K562 (cell line): Measurements from ENCODE around the gene TCF4. TPM values are rescaled to one million over a fixed set of nuclear protein-coding genes. Genes with fewer than 3 reads are reported as not detected.

Source experiments
- ATAC-seq: fragments of 200-7000 bp; cut with Tn5 transposase; 3 replicates; pipeline ENCODE4 v1.9.1; 2020; ENCODE audit warnings: moderate library complexity
- BruUV-seq: library from RNA; stranded (reverse); fragments of 400-500 nt; replicated peaks from 2 replicates; lab custom pipeline; 2021; lab: Mats Ljungman, UMichigan
- CTCF ChIA-PET: fragments of 300-600 bp; formaldehyde crosslinking; extraction: SDS; loops from one replicate; lab custom pipeline; 2021; ENCODE audit warnings: low intra/inter-chr PET ratio; lab: Yijun Ruan, JAX
- POLR2A ChIA-PET: fragments of 300-600, 350-650 bp; sonication (Branson Sonifier 250); formaldehyde crosslinking; extraction: SDS; loops from one replicate; lab custom pipeline; 2021; ENCODE audit warnings: antibody characterized with exemption, inconsistent platforms; lab: Yijun Ruan, JAX
- DNase-seq, 4 experiments: peaks; one replicate each; pipeline versions ENCODE4 v3.0.0 to v3.0.0-alpha.2; 2011 to 2018; ENCODE audit warnings: low spot score in 3 of 4, mixed read lengths in 3 of 4; ENCODE audit errors: extremely low read depth in 1 of 4
- FAIRE-seq: peaks from 2 replicates; lab custom pipeline; 2011; peaks lifted over from hg19 to GRCh38; lab: Jason Lieb, UNC
- H2AFZ ChIP-seq: 2 replicates; pipeline ENCODE4 v1.6.0; 2011; ENCODE audit warnings: low read depth, low read length, control low read depth, inconsistent platforms
- H3K27ac ChIP-seq: fragments of 200-600 bp; 3 replicates; pipeline ENCODE4 v1.8.0; 2011; ENCODE audit warnings: low read depth, mild to moderate bottlenecking, control low read depth, inconsistent platforms, low read length, moderate library complexity, mixed read lengths; ENCODE audit errors: extremely low read depth
- H3K27me3 ChIP-seq, 2 experiments: fragments of 300-600 bp in 1 of 2; 2 replicates in 1 of 2; 3 replicates in 1 of 2; pipeline versions ENCODE4 v1.6.0 to v1.8.0; 2011; ENCODE audit warnings: inconsistent platforms in 2 of 2, low read length in 2 of 2, mild to moderate bottlenecking in 1 of 2, mixed read lengths in 1 of 2, moderate library complexity in 1 of 2; ENCODE audit not compliant: control insufficient read depth in 2 of 2, insufficient read depth in 2 of 2
- H3K36me3 ChIP-seq: fragments of 300-600 bp; 3 replicates; pipeline ENCODE4 v1.8.0; 2011; ENCODE audit warnings: mild to moderate bottlenecking, low read length, inconsistent platforms; ENCODE audit not compliant: control insufficient read depth, insufficient read depth
- H3K4me1 ChIP-seq, 2 experiments: fragments of 200-600 bp in 1 of 2; replicated peaks in 1 of 2; 2 replicates in 1 of 2; 3 replicates in 1 of 2; pipeline versions ENCODE4 v1.5.1 to v1.8.0; 2011; ENCODE audit warnings: inconsistent platforms in 2 of 2, low read length in 2 of 2, mild to moderate bottlenecking in 1 of 2, mixed read lengths in 1 of 2, moderate library complexity in 1 of 2; ENCODE audit not compliant: control insufficient read depth in 2 of 2, insufficient read depth in 2 of 2
- H3K4me2 ChIP-seq: 2 replicates; pipeline ENCODE4 v1.6.1; 2011; ENCODE audit warnings: low read length, control low read depth, inconsistent platforms, mixed read lengths; ENCODE audit not compliant: insufficient read depth
- H3K4me3 ChIP-seq: fragments of 200-600 bp; sonication (generic), shearing (Covaris generic); 2 replicates; pipeline ENCODE4 v1.5.1; 2016; ENCODE audit warnings: control low read depth, inconsistent platforms
- H3K79me2 ChIP-seq: fragments of 200-600 bp; 3 replicates; pipeline ENCODE4 v1.8.0; 2011; ENCODE audit warnings: low read length, inconsistent platforms; ENCODE audit not compliant: control insufficient read depth, insufficient read depth
- H3K9ac ChIP-seq, 2 experiments: 2 replicates each; pipeline versions ENCODE4 v1.6.0 to v1.6.1; 2011; ENCODE audit warnings: low read depth in 2 of 2, low read length in 2 of 2, control low read depth in 1 of 2, inconsistent platforms in 1 of 2, mild to moderate bottlenecking in 1 of 2, mixed read lengths in 1 of 2; ENCODE audit not compliant: insufficient read depth in 1 of 2
- H3K9me1 ChIP-seq: one replicate; pipeline ENCODE4 v1.6.0; 2011; ENCODE audit warnings: inconsistent platforms, mild to moderate bottlenecking, low read length, moderate library complexity; ENCODE audit not compliant: control insufficient read depth, insufficient read depth
- H3K9me3 ChIP-seq: replicated peaks from 2 replicates; pipeline ENCODE4 v1.5.1; 2011; ENCODE audit warnings: low read depth, low read length, inconsistent platforms; ENCODE audit not compliant: control insufficient read depth, insufficient read depth
- H4K20me1 ChIP-seq: replicated peaks from 2 replicates; pipeline ENCODE4 v1.6.1; 2011; ENCODE audit warnings: low read length, inconsistent platforms, mixed read lengths; ENCODE audit not compliant: control insufficient read depth, insufficient read depth
- BRCA1 ChIP-seq, 2 experiments: fragments of 450-650 bp in 1 of 2; sonication (generic) in 1 of 2; formaldehyde crosslinking in 1 of 2; IDR thresholded peaks; 2 replicates each; pipeline versions ENCODE4 v1.5.0 to v1.6.1; 2017 to 2020; ENCODE audit warnings: mild to moderate bottlenecking in 1 of 2, missing genetic modification reagents in 1 of 2
- CBX8 ChIP-seq: fragments of 200-600 bp; sonication (generic); IDR thresholded peaks from 2 replicates; pipeline ENCODE4 v1.6.1; 2012; ENCODE audit warnings: borderline replicate concordance, mixed run types, low read depth, mild to moderate bottlenecking, moderate library complexity, mixed read lengths, low read length, control low read depth, inconsistent platforms; ENCODE audit not compliant: poor library complexity, severe bottlenecking; ENCODE audit errors: extremely low read depth
- DEAF1 ChIP-seq: fragments of 450-650 bp; formaldehyde crosslinking; IDR thresholded peaks from 2 replicates; pipeline ENCODE4 v1.4.0; 2020; ENCODE audit warnings: mild to moderate bottlenecking, moderate library complexity
- HCFC1 ChIP-seq: IDR thresholded peaks from 2 replicates; pipeline ENCODE4 v1.6.1; 2012; ENCODE audit warnings: low read depth, low read length, improper control_type of control experiment
- HOXB6 ChIP-seq: fragments of 250-450 bp; sonication (Bioruptor Pico); IDR thresholded peaks from 2 replicates; pipeline ENCODE4 v1.5.1; 2022; ENCODE audit warnings: mild to moderate bottlenecking, borderline replicate concordance
- JUNB ChIP-seq: fragments of 450-650 bp; formaldehyde crosslinking; conservative IDR thresholded peaks from 2 replicates; pipeline ENCODE4 v1.4.0; 2020; ENCODE audit warnings: mild to moderate bottlenecking
- KAT2B ChIP-seq: IDR thresholded peaks from one replicate; pipeline ENCODE4 v1.6.1; 2012; ENCODE audit warnings: low read depth, mild to moderate bottlenecking, control low read depth, inconsistent platforms, low read length, moderate library complexity
- KDM1A ChIP-seq, 2 experiments: fragments of 450-650 bp; IDR thresholded peaks; 2 replicates each; pipeline ENCODE4 v1.6.1; 2016; ENCODE audit warnings: mild to moderate bottlenecking in 2 of 2
- MYBL2 ChIP-seq, 2 experiments: fragments of 450-650 bp in 1 of 2; sonication (generic) in 1 of 2; formaldehyde crosslinking in 1 of 2; IDR thresholded peaks; 2 replicates each; pipeline versions ENCODE4 v1.6.1 to v1.8.1; 2017 to 2022; ENCODE audit warnings: borderline replicate concordance in 1 of 2, inconsistent platforms in 1 of 2, low read depth in 1 of 2, mild to moderate bottlenecking in 1 of 2, missing genetic modification reagents in 1 of 2, moderate library complexity in 1 of 2
- PYGO2 ChIP-seq: fragments of 450-650 bp; IDR thresholded peaks from 2 replicates; pipeline ENCODE4 v1.6.1; 2016; ENCODE audit warnings: mild to moderate bottlenecking, missing genetic modification characterization, moderate library complexity, missing compliant biosample characterization
- SRSF7 ChIP-seq: fragments of 200-400 bp; formaldehyde crosslinking; optimal IDR thresholded peaks from 2 replicates; pipeline ENCODE3; 2017; ENCODE audit warnings: mild to moderate bottlenecking, low read depth, low read length
- TCF3 ChIP-seq: sonication (generic); formaldehyde crosslinking; IDR thresholded peaks from 2 replicates; pipeline ENCODE4 v1.4.0; 2020; ENCODE audit warnings: mild to moderate bottlenecking, missing genetic modification reagents
- THRAP3 ChIP-seq: fragments of 450-650 bp; IDR thresholded peaks from 2 replicates; pipeline ENCODE4 v1.6.1; 2016; ENCODE audit warnings: mild to moderate bottlenecking, inconsistent platforms, borderline replicate concordance
- ZKSCAN1 ChIP-seq: fragments of 150-350 bp; IDR thresholded peaks from 2 replicates; pipeline ENCODE4 v1.6.1; 2016; ENCODE audit warnings: low read depth, low read length
- ZNF174 ChIP-seq: fragments of 250-450 bp; sonication (Bioruptor Pico); IDR thresholded peaks from 2 replicates; pipeline ENCODE4 v1.4.0; 2020; ENCODE audit warnings: mild to moderate bottlenecking
- ZNF75A ChIP-seq: fragments of 450-650 bp; formaldehyde crosslinking; IDR thresholded peaks from 2 replicates; pipeline ENCODE4 v1.4.0; 2020; ENCODE audit warnings: mild to moderate bottlenecking
- ZNF76 ChIP-seq: fragments of 250-450 bp; sonication (Bioruptor Pico); IDR thresholded peaks from 2 replicates; pipeline ENCODE4 v1.4.0; 2020; ENCODE audit warnings: mild to moderate bottlenecking, moderate library complexity, borderline replicate concordance
- WGBS: fragments of 100-300 bp; shearing (Covaris generic); methylation state at CpG from one replicate; pipeline ENCODE4 v1.1.6; 2016; ENCODE audit warnings: low coverage, mixed read lengths; ENCODE audit not compliant: insufficient coverage; ENCODE audit errors: missing lambda C conversion rate; 5-methylcytosine and 5-hydroxymethylcytosine counted together
- in situ Hi-C: fragments of 300-500 bp; cut with MboI; formaldehyde crosslinking; loops from 4 replicates; pipeline ENCODE4 v1.15.0; 2018; ENCODE audit warnings: inconsistent platforms, mixed read lengths
- intact Hi-C: fragments of 100-400 bp; cut with micrococcal nuclease; formaldehyde crosslinking; loops from 2 replicates; pipeline ENCODE4 v1.14.2; 2022
- polyA plus RNA-seq, 8 experiments: library from polyadenylated mRNA; depleted of rRNA in 4 of 8; stranded (reverse) in 5 of 8; unstranded in 3 of 8; fragments of >200 nt; fragmentation: Nextera tagmentation in 2 of 8; fragmentation: Illumina TruSeq in 1 of 8; extraction: Ambion mirVana in 2 of 8; extraction: Trizol in 1 of 8; gene quantifications; 2 replicates each; pipeline versions ENCODE4 v1.2.1 to v1.2.3, GENCODE V29; 2011 to 2014; ENCODE audit warnings: inconsistent platforms in 1 of 8, missing spikeins in 1 of 8
- total RNA-seq, 7 experiments: library from RNA; depleted of rRNA in 6 of 7; stranded (reverse); fragments of >200 nt in 6 of 7; fragmentation: Illumina TruSeq in 2 of 7; extraction: Trizol in 2 of 7; gene quantifications; 2 replicates each; pipeline versions ENCODE4 v1.2.1 to v1.2.3, GENCODE V29; 2011 to 2021; ENCODE audit warnings: low replicate concordance in 1 of 7
- TF ChIP-seq, protein P1 (sequence below): fragments of 450-650 bp; IDR thresholded peaks from 2 replicates; pipeline ENCODE4 v1.6.1; 2017; ENCODE audit warnings: antibody characterized with exemption, mild to moderate bottlenecking

The TCF4 gene
- total and polyA plus RNA-seq, 9 of the 15 experiments (the other 6 are each of a cell fraction or from before 2014, with no cell fraction given), result 4.8 to 24.7 (median 15.2) TPM

DNA sequence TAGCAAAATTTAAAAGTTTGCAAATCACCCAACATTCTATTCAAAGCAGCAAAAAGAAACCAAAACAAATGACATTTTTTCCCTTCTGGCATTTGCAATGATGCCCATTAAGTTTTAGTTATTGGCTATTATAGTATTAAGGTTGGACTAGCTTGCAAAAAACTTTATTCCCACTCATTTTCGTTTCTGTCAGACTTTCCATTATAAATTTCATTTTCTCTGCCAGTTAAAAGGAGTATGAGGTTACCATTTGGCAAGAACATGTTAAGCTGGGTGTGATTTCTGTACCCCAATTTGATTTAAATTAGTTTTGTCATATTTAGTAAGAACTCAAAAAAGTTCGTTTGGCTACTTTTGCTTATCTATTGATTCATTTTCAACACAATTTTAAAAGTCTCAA, 187.9 kb downstream of the TCF4 start:
- H3K4me3 ChIP-seq, result no peak overlapping the region
- no peak overlapping the region for H3K4me2 ChIP-seq
- no peak overlapping the region for H3K9ac ChIP-seq
- H4K20me1 ChIP-seq, result no peaks in the 10 kb centered on the region
- H3K4me1 ChIP-seq, result no peaks in the 10 kb centered on the region
- no peaks in the 10 kb centered on the region for H3K36me3 ChIP-seq
- ATAC-seq, result no peak
- DNase-seq, result no peak
- in situ Hi-C loops, result no loop called here
- no peaks in the 10 kb centered on the region for H3K9me3 ChIP-seq
- H3K27me3 ChIP-seq, result no peaks in the 10 kb centered on the region
- WGBS, result 44% methylated on average over 2 of the region's 2 CpGs
- BruUV-seq, result no TSS peak
- H3K9me1 ChIP-seq, result no peaks in the 10 kb centered on the region
- ChIA-PET POLR2A (no interaction called here), CTCF (no interaction called here)
- no peak overlapping the region for H2AFZ ChIP-seq
- no peak overlapping the region for H3K27ac ChIP-seq
- FAIRE-seq, result no peak
- no peaks in the 10 kb centered on the region for H3K79me2 ChIP-seq
- no peak for TF ChIP-seq ZKSCAN1
- no peak for TF ChIP-seq KDM1A (IDR thresholded peaks at IDR 0.05)
- no peak for TF ChIP-seq CBX8
- TF ChIP-seq SRSF7, result no peak
- no peak for TF ChIP-seq THRAP3
- TF ChIP-seq BRCA1 (IDR thresholded peaks at IDR 0.05), result no peak
- TF ChIP-seq BRCA1 (CRISPR knock-in tag; IDR thresholded peaks at IDR 0.05), result no peak
- no peak for TF ChIP-seq HCFC1
- TF ChIP-seq PYGO2 (tag), result no peak
- no peak for TF ChIP-seq DEAF1
- no peak for TF ChIP-seq TCF3
- TF ChIP-seq JUNB (CRISPR knock-in tag), result no peak
- TF ChIP-seq HOXB6 (CRISPR knock-in tag), result no peak
- no peak for TF ChIP-seq MYBL2 (IDR thresholded peaks at IDR 0.05; ENCODE audit: low read depth)
- TF ChIP-seq MYBL2 (CRISPR knock-in tag; IDR thresholded peaks at IDR 0.05; ENCODE audit: borderline replicate concordance), result no peak
- no peak for TF ChIP-seq ZNF75A (CRISPR knock-in tag)
- no peak for TF ChIP-seq ZNF76 (CRISPR knock-in tag)
- no peak for TF ChIP-seq ZNF174 (CRISPR knock-in tag)
- TF ChIP-seq KAT2B, result no peak
- TF ChIP-seq, protein P1, sequence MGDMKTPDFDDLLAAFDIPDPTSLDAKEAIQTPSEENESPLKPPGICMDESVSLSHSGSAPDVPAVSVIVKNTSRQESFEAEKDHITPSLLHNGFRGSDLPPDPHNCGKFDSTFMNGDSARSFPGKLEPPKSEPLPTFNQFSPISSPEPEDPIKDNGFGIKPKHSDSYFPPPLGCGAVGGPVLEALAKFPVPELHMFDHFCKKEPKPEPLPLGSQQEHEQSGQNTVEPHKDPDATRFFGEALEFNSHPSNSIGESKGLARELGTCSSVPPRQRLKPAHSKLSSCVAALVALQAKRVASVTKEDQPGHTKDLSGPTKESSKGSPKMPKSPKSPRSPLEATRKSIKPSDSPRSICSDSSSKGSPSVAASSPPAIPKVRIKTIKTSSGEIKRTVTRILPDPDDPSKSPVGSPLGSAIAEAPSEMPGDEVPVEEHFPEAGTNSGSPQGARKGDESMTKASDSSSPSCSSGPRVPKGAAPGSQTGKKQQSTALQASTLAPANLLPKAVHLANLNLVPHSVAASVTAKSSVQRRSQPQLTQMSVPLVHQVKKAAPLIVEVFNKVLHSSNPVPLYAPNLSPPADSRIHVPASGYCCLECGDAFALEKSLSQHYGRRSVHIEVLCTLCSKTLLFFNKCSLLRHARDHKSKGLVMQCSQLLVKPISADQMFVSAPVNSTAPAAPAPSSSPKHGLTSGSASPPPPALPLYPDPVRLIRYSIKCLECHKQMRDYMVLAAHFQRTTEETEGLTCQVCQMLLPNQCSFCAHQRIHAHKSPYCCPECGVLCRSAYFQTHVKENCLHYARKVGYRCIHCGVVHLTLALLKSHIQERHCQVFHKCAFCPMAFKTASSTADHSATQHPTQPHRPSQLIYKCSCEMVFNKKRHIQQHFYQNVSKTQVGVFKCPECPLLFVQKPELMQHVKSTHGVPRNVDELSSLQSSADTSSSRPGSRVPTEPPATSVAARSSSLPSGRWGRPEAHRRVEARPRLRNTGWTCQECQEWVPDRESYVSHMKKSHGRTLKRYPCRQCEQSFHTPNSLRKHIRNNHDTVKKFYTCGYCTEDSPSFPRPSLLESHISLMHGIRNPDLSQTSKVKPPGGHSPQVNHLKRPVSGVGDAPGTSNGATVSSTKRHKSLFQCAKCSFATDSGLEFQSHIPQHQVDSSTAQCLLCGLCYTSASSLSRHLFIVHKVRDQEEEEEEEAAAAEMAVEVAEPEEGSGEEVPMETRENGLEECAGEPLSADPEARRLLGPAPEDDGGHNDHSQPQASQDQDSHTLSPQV, result no peak
- TF ChIP-seq, all 486 proteins: peak for 0
- intact Hi-C loops, result no loop called here
